Endothelial cell (in vitro differentiated cells): ENCODE measurements around the gene RASSF8. TPM values are rescaled to one million over a fixed set of nuclear protein-coding genes. Genes with fewer than 3 reads are reported as not detected.

Source experiments
- DNase-seq: peaks from one replicate; pipeline ENCODE4 v3.0.0; 2021; ENCODE audit warnings: low spot score
- H3K27ac Mint-ChIP-seq: one replicate; pipeline ENCODE4 v1.8.0; 2021; ENCODE audit warnings: mixed read lengths, inconsistent platforms; ENCODE audit not compliant: unreplicated experiment
- H3K27me3 Mint-ChIP-seq: one replicate; pipeline ENCODE4 v1.8.0; 2021; ENCODE audit warnings: mild to moderate bottlenecking, moderate library complexity, mixed read lengths, inconsistent platforms; ENCODE audit not compliant: unreplicated experiment
- H3K36me3 Mint-ChIP-seq: one replicate; pipeline ENCODE4 v1.8.0; 2021; ENCODE audit warnings: mild to moderate bottlenecking, low read depth, mixed read lengths, inconsistent platforms; ENCODE audit not compliant: unreplicated experiment
- H3K4me1 Mint-ChIP-seq: one replicate; pipeline ENCODE4 v1.8.0; 2021; ENCODE audit warnings: mild to moderate bottlenecking, mixed read lengths, inconsistent platforms; ENCODE audit not compliant: unreplicated experiment
- H3K4me3 Mint-ChIP-seq: one replicate; pipeline ENCODE4 v1.8.0; 2021; ENCODE audit warnings: mild to moderate bottlenecking, mixed read lengths, inconsistent platforms; ENCODE audit not compliant: unreplicated experiment
- H3K9me3 Mint-ChIP-seq: one replicate; pipeline ENCODE4 v1.8.0; 2021; ENCODE audit warnings: mixed read lengths, inconsistent platforms; ENCODE audit not compliant: unreplicated experiment
- CTCF ChIP-seq: fragments of 200-600 bp; sonication (generic); IDR thresholded peaks from one replicate; pipeline ENCODE4 v1.5.0; 2021; ENCODE audit warnings: antibody characterized with exemption; ENCODE audit not compliant: unreplicated experiment
- total RNA-seq: library from RNA; stranded (reverse); fragmentation: NEBNext Ultra II Directional; extraction: Animal tissue kit (Norgen Biotek cat#: 25700); gene quantifications from one replicate; pipeline ENCODE4 v1.2.1, GENCODE V29; 2021; ENCODE audit not compliant: unreplicated experiment

Gene RASSF8
- total RNA-seq, 1 donor from 2014 or later, result 87.2 TPM

- no peak overlapping the region for H3K27ac Mint-ChIP-seq
- no peaks in the 10 kb centered on the region for H3K36me3 Mint-ChIP-seq
- no peaks in the 10 kb centered on the region for H3K27me3 Mint-ChIP-seq
- H3K4me1 Mint-ChIP-seq, result no peaks in the 10 kb centered on the region
- no peak overlapping the region for H3K4me3 Mint-ChIP-seq
- no peak for DNase-seq
- no peak for TF ChIP-seq CTCF
- no peaks in the 10 kb centered on the region for H3K9me3 Mint-ChIP-seq
These were observed 9.1 kb upstream of the RASSF8 start for GRCh38 chr12:25949343-25949742.

DNA sequence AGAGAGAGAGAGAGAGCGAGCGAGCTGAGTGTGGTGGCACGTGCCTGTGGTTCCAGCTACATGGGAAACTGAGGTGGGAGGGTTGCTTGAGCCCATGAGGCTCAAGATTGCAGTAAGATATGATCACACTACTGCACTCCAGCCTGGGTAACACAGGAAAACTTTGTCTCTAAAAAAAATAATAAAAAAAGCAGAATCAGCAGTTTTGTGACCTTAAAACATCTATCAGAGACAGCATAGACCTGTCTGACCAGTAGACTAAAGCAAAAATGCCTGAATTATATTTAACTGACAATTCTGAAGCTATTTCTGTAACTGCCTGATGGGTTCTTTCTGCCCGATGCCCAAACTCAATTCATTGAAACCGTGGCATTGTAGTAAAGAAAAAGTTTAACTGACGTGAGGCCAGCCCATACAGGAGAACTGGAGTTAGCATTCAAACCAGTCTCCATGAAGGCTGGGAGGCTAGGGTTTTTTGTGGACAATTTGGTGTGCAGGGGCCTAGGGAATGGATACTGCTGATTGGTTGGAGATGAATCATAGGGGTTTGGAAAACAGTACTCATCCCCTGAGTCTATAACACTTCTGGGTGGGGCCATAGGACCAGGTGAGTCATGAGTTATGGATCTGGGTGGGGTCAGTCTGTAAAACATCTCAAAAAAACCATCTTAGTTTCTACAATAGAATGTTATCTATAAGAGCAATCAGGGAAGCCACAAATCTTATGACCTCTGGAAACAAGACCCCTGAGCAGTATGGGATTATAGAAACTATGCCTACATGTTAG lies 8.0 kb upstream of the RASSF8 start:
- Mint-ChIP-seq H3K27ac (no peak overlapping the region), H3K9me3 (no peaks in the 10 kb centered on the region), H3K4me1 (no peaks in the 10 kb centered on the region), H3K36me3 (peaks cover 7% of the 10 kb centered on the region), H3K4me3 (no peak overlapping the region), H3K27me3 (no peaks in the 10 kb centered on the region)
- no peak for DNase-seq
- TF ChIP-seq CTCF, result no peak

- no peak for DNase-seq
- Mint-ChIP-seq H3K9me3 (no peaks in the 10 kb centered on the region), H3K27me3 (peaks cover 4% of the 10 kb centered on the region), H3K36me3 (peaks cover 8% of the 10 kb centered on the region), H3K4me3 (peak overlapping the region; percentile 88), H3K4me1 (peaks cover 27% of the 10 kb centered on the region), H3K27ac (peak overlapping the region; percentile 45)
- no peak for TF ChIP-seq CTCF
These were observed 572 bp upstream of the RASSF8 start for GRCh38 chr12:25957793-25958427.

GRCh38 chr12:25959071-25959961 lies 834 bp downstream of the RASSF8 start:
- H3K27me3 Mint-ChIP-seq, result peaks cover 4% of the 10 kb centered on the region
- peak; percentile 43 for DNase-seq
- peaks cover 33% of the 10 kb centered on the region for H3K4me1 Mint-ChIP-seq
- peaks cover 8% of the 10 kb centered on the region for H3K36me3 Mint-ChIP-seq
- H3K9me3 Mint-ChIP-seq, result no peaks in the 10 kb centered on the region
- TF ChIP-seq CTCF, result no peak
- peak overlapping the region; percentile 96 for H3K4me3 Mint-ChIP-seq
- peak overlapping the region; percentile 91 for H3K27ac Mint-ChIP-seq
